Left ventricle myocardium superior (tissue), 1 donor: ENCODE measurements around the gene PLAC1. TPM values are rescaled to one million over a fixed set of nuclear protein-coding genes. Genes with fewer than 3 reads are reported as not detected.
A peak's percentile ranks its signal among the peaks of the same experiment; 100 is the strongest.

ENCODE experiments used
- ATAC-seq: fragments of 200-7000 bp; cut with Tn5 transposase; one replicate; pipeline ENCODE4 v1.9.1; 2020; ENCODE audit warnings: mild to moderate bottlenecking, moderate library complexity
- DNase-seq: peaks from one replicate; pipeline ENCODE4 v3.0.0-alpha.2; 2020
- intact Hi-C: fragments of 100-400 bp; cut with micrococcal nuclease; formaldehyde crosslinking; loops from one replicate; pipeline ENCODE4 v1.11.0; 2022
- microRNA-seq: library from miRNA; unstranded; fragments of <30 nt; microRNA quantifications from one replicate; pipeline ENCODE4 v1.2.0, GENCODE V29; 2020; ENCODE audit warnings: borderline number of aligned reads
- total RNA-seq: library from RNA; stranded (reverse); fragmentation: NEBNext Ultra II Directional; extraction: Animal tissue kit (Norgen Biotek cat#: 25700); gene quantifications from one replicate; pipeline ENCODE4 v1.2.1, GENCODE V29; 2021
- donor health status: DM: no; HTN: yes; CAD: no; lungs with severe emphysema.

PLAC1 gene
- total RNA-seq, 1 donor from 2014 or later, result not detected

- intact Hi-C loops, result no loop called here
- ATAC-seq (no peak), DNase-seq (no peak)
Observed at GRCh38 chrX:134526399-134526798, 131.9 kb downstream of the PLAC1 start.

GRCh38 chrX:134525086-134525792, 133.0 kb downstream of the PLAC1 start:
- no peak for ATAC-seq
- no peak for DNase-seq
- intact Hi-C loops, result no loop called here

GRCh38 chrX:134524181-134524580, 134.1 kb downstream of the PLAC1 start:
- intact Hi-C loops, result loop anchor here (5.0 kb wide), 1 partner anchor 228 kb away; no protein-coding TSS in a partner anchor
- ATAC-seq (no peak), DNase-seq (no peak)

- no peak for DNase-seq
- peak; percentile 72 for ATAC-seq
- intact Hi-C loops, result loop anchor here (5.0 kb wide), 1 partner anchor 231 kb away; no protein-coding TSS in a partner anchor
Observed at GRCh38 chrX:134520860-134521390, 137.3 kb downstream of the PLAC1 start.

Small RNA genes lying within 50 kb of the gene (microRNA-seq; reads per million reads assigned to microRNA genes)
- 5,789 reads per million, percentile 92 among the genes with 10 or more reads in this experiment for gene MIR424
- gene MIR450A1, result 6.9 reads per million
- gene MIR450A2, result 2.9 reads per million
- 8.8 reads per million for gene MIR450B
- 40.2 reads per million, percentile 27 among the genes with 10 or more reads in this experiment for gene MIR503
- gene MIR542, result 34.3 reads per million, percentile 25 among the genes with 10 or more reads in this experiment

Other genes with a start within 250 kb of the PLAC1 start
- gene HPRT1, start 198.3 kb downstream of the PLAC1 start, total RNA-seq, result 23.9 TPM
- gene PABIR2, start 138.7 kb upstream of the PLAC1 start, total RNA-seq, result 10.0 TPM